SK-N-SH treated with all-trans-retinoic acid at 6 μM for 48 hours (cell line): ENCODE data around the gene CLEC4F.

Source experiments
- ARNTL ChIP-seq: fragments of 450-650 bp; formaldehyde crosslinking; IDR thresholded peaks from 2 replicates; pipeline ENCODE4 v1.5.0; 2020; ENCODE audit warnings: low read depth, mild to moderate bottlenecking, moderate library complexity, borderline replicate concordance
- BACH2 ChIP-seq: fragments of 250-450 bp; sonication (Bioruptor Pico); IDR thresholded peaks from 2 replicates; pipeline ENCODE4 v1.9.0; 2021; ENCODE audit warnings: mild to moderate bottlenecking, borderline replicate concordance
- PATZ1 ChIP-seq: fragments of 250-450 bp; sonication (Bioruptor Pico); IDR thresholded peaks from 2 replicates; pipeline ENCODE4 v1.8.0; 2020; ENCODE audit warnings: mild to moderate bottlenecking, moderate library complexity, borderline replicate concordance
- POU6F1 ChIP-seq: fragments of 250-450 bp; sonication (Bioruptor Pico); IDR thresholded peaks from 2 replicates; pipeline ENCODE4 v1.8.0; 2021; ENCODE audit warnings: low read depth, mild to moderate bottlenecking, moderate library complexity, borderline replicate concordance
- PPARA ChIP-seq: fragments of 250-450 bp; sonication (Bioruptor Pico); IDR thresholded peaks from 2 replicates; pipeline ENCODE4 v1.5.0; 2020; ENCODE audit warnings: mild to moderate bottlenecking, borderline replicate concordance
- TCF4 ChIP-seq: fragments of 250-450 bp; sonication (Bioruptor Pico); IDR thresholded peaks from 2 replicates; pipeline ENCODE4 v1.8.0; 2021; ENCODE audit warnings: mild to moderate bottlenecking, moderate library complexity, borderline replicate concordance
- TOX ChIP-seq: fragments of 250-450 bp; sonication (Bioruptor Pico); IDR thresholded peaks from 2 replicates; pipeline ENCODE4 v1.8.0; 2021; ENCODE audit warnings: mild to moderate bottlenecking, moderate library complexity, borderline replicate concordance
- ZFP3 ChIP-seq: fragments of 250-450 bp; sonication (Bioruptor Pico); IDR thresholded peaks from 2 replicates; pipeline ENCODE4 v1.5.0; 2020; ENCODE audit warnings: mild to moderate bottlenecking, moderate library complexity

GRCh38 chr2:70834106-70834505, 13.7 kb upstream of the CLEC4F start:
- no peak for TF ChIP-seq TCF4 (CRISPR knock-in tag)
- TF ChIP-seq POU6F1 = no peak
- TF ChIP-seq PATZ1 (CRISPR knock-in tag) = no peak
- TF ChIP-seq TOX (CRISPR knock-in tag) = no peak
- TF ChIP-seq ZFP3 (CRISPR knock-in tag) = no peak
- TF ChIP-seq PPARA (CRISPR knock-in tag) = no peak
- TF ChIP-seq BACH2 (CRISPR knock-in tag) = no peak
- TF ChIP-seq ARNTL = no peak
